GM12878 (cell line): ENCODE data around the gene ADM2. TPM values are rescaled to one million over a fixed set of nuclear protein-coding genes. Genes with fewer than 3 reads are reported as not detected.

ENCODE experiments used
- ATAC-seq: fragments of 200-7000 bp; cut with Tn5 transposase; 3 replicates; pipeline ENCODE4 v1.9.1; 2020; ENCODE audit warnings: mild to moderate bottlenecking, moderate library complexity
- BruUV-seq: library from RNA; stranded (reverse); fragments of 400-500 nt; replicated peaks from 2 replicates; lab custom pipeline; 2021; lab: Mats Ljungman, UMichigan
- CTCF ChIA-PET: fragments of 300-600 bp; sonication (Branson Sonifier 250); formaldehyde crosslinking; extraction: SDS; loops from one replicate; lab custom pipeline; 2021; ENCODE audit warnings: inconsistent platforms; lab: Yijun Ruan, JAX
- POLR2A ChIA-PET: fragments of 350-600 bp; formaldehyde crosslinking; extraction: SDS; loops from one replicate; lab custom pipeline; 2021; ENCODE audit warnings: inconsistent platforms; lab: Charles Lee
- RAD21 ChIA-PET: fragments of 300-600 bp; sonication (Branson Sonifier 250); formaldehyde crosslinking; loops from one replicate; lab custom pipeline; 2023; ENCODE audit warnings: antibody characterized with exemption; ENCODE audit not compliant: unreplicated experiment; lab: Charles Lee
- SMC1A ChIA-PET: fragments of 300-600 bp; sonication (Branson Sonifier 250); formaldehyde crosslinking; loops from one replicate; lab custom pipeline; 2023; ENCODE audit not compliant: unreplicated experiment, uncharacterized antibody; lab: Charles Lee
- DNase-seq: peaks from one replicate; pipeline ENCODE4 v3.0.0-alpha.2; 2011; ENCODE audit warnings: low read depth, low spot score
- FAIRE-seq: peaks from 3 replicates; lab custom pipeline; 2011; peaks lifted over from hg19 to GRCh38; lab: Jason Lieb, UNC
- H2AFZ ChIP-seq: 2 replicates; pipeline ENCODE4 v1.6.0; 2011; ENCODE audit warnings: low read depth, low read length, control low read depth; ENCODE audit not compliant: control insufficient read depth
- H3K27ac ChIP-seq: 2 replicates; pipeline ENCODE4 v1.5.1; 2011; ENCODE audit warnings: control low read depth; ENCODE audit not compliant: control insufficient read depth, insufficient read depth
- H3K27me3 ChIP-seq, 2 experiments: replicated peaks in 1 of 2; 2 replicates each; pipeline versions ENCODE4 v1.6.0 to v1.6.1; 2011; ENCODE audit warnings: low read length in 1 of 2; ENCODE audit not compliant: control insufficient read depth in 2 of 2, insufficient read depth in 2 of 2
- H3K36me3 ChIP-seq, 2 experiments: 2 replicates each; pipeline ENCODE4 v1.5.1; 2011; ENCODE audit warnings: low read length in 1 of 2; ENCODE audit not compliant: control insufficient read depth in 2 of 2, insufficient read depth in 2 of 2
- H3K4me1 ChIP-seq: 2 replicates; pipeline ENCODE4 v1.6.1; 2011; ENCODE audit warnings: mild to moderate bottlenecking, low read length, moderate library complexity, mixed read lengths; ENCODE audit not compliant: control insufficient read depth, insufficient read depth
- H3K4me2 ChIP-seq: 2 replicates; pipeline ENCODE4 v1.6.0; 2011; ENCODE audit warnings: control low read depth; ENCODE audit not compliant: control insufficient read depth, insufficient read depth
- H3K4me3 ChIP-seq: fragments of 200-600 bp; sonication (generic); 2 replicates; pipeline ENCODE4 v1.5.1; 2016
- H3K79me2 ChIP-seq: 2 replicates; pipeline ENCODE4 v1.6.0; 2011; ENCODE audit warnings: low read length; ENCODE audit not compliant: control insufficient read depth, insufficient read depth
- H3K9ac ChIP-seq: 2 replicates; pipeline ENCODE4 v1.8.0; 2011; ENCODE audit warnings: low read length, control low read depth, mixed read lengths; ENCODE audit not compliant: control insufficient read depth, insufficient read depth
- H3K9me3 ChIP-seq: replicated peaks from 3 replicates; pipeline ENCODE4 v1.5.1; 2011; ENCODE audit warnings: mild to moderate bottlenecking, low read length; ENCODE audit not compliant: control insufficient read depth, insufficient read depth
- H4K20me1 ChIP-seq: 2 replicates; pipeline ENCODE4 v1.6.0; 2011; ENCODE audit not compliant: control insufficient read depth, insufficient read depth
- BMI1 ChIP-seq: fragments of 450-650 bp; IDR thresholded peaks from 2 replicates; pipeline ENCODE4 v1.6.1; 2016; ENCODE audit warnings: mild to moderate bottlenecking, moderate library complexity, borderline replicate concordance
- FOS ChIP-seq: IDR thresholded peaks from 3 replicates; pipeline ENCODE4 v1.6.1; 2011; ENCODE audit warnings: borderline replicate concordance; ENCODE audit not compliant: insufficient read length; ENCODE audit errors: extremely low read depth
- HDGF ChIP-seq: fragments of 450-650 bp; IDR thresholded peaks from 2 replicates; pipeline ENCODE4 v1.6.1; 2016; ENCODE audit warnings: antibody characterized with exemption
- MEF2A ChIP-seq: IDR thresholded peaks from 2 replicates; pipeline ENCODE4 v1.6.1; 2011; ENCODE audit warnings: low read depth, mild to moderate bottlenecking, low read length, moderate library complexity; ENCODE audit not compliant: insufficient read depth
- POLR2AphosphoS5 ChIP-seq: IDR thresholded peaks from 2 replicates; pipeline ENCODE4 v1.6.1; 2011; ENCODE audit warnings: mild to moderate bottlenecking, low read length, inconsistent platforms
- RB1 ChIP-seq: fragments of 450-650 bp; formaldehyde crosslinking; IDR thresholded peaks from 2 replicates; pipeline ENCODE4 v1.6.1; 2017; ENCODE audit warnings: mild to moderate bottlenecking, borderline replicate concordance
- STAT1 ChIP-seq: fragments of 450-650 bp; conservative IDR thresholded peaks from 2 replicates; pipeline ENCODE4 v1.6.1; 2014; ENCODE audit warnings: antibody characterized with exemption, mild to moderate bottlenecking
- YBX1 ChIP-seq: fragments of 450-650 bp; IDR thresholded peaks from 2 replicates; pipeline ENCODE4 v1.6.1; 2016; ENCODE audit warnings: antibody characterized with exemption
- ZZZ3 ChIP-seq: IDR thresholded peaks from 2 replicates; pipeline ENCODE4 v1.6.1; 2011; ENCODE audit warnings: low read depth; ENCODE audit not compliant: control insufficient read depth, insufficient read length
- WGBS: methylation state at CpG from one replicate; pipeline ENCODE4 v1.1.6; 2016; ENCODE audit warnings: low lambda C conversion rate; ENCODE audit not compliant: insufficient replicate concordance, insufficient coverage; ENCODE audit errors: missing lambda C conversion rate; 5-methylcytosine and 5-hydroxymethylcytosine counted together
- in situ Hi-C: fragments of 300-500 bp; cut with MboI; formaldehyde crosslinking; loops from 9 replicates; pipeline ENCODE4 v1.14.3; 2018; ENCODE audit warnings: mixed read lengths
- intact Hi-C: fragments of 100-400 bp; cut with micrococcal nuclease; formaldehyde crosslinking; loops from one replicate; pipeline ENCODE4 v1.14.2; 2022; ENCODE audit not compliant: unreplicated experiment
- polyA plus RNA-seq, 11 experiments: library from polyadenylated mRNA; depleted of rRNA in 4 of 11; unstranded in 6 of 11; stranded (reverse) in 5 of 11; fragments of >200 nt; fragmentation: Nextera tagmentation in 4 of 11; fragmentation: Illumina TruSeq in 1 of 11; extraction: Ambion mirVana in 4 of 11; extraction: Trizol in 1 of 11; gene quantifications; 1 replicate in 1 of 11; 2 replicates in 10 of 11; pipeline versions ENCODE4 v1.2.1 to v1.2.3, GENCODE V29; 2011 to 2016; ENCODE audit warnings: inconsistent platforms in 2 of 11, missing spikeins in 2 of 11, low read depth in 1 of 11
- total RNA-seq, 4 experiments: library from RNA; depleted of rRNA in 3 of 4; stranded (reverse); fragments of >200 nt in 3 of 4; fragmentation: Illumina TruSeq in 1 of 4; extraction: Trizol in 1 of 4; gene quantifications; 2 replicates each; pipeline versions ENCODE4 v1.2.1 to v1.2.3, GENCODE V29; 2013 to 2021
- TF ChIP-seq, protein P1 (sequence below), 3 experiments: IDR thresholded peaks in 2 of 3; conservative IDR thresholded peaks in 1 of 3; 2 replicates each; pipeline ENCODE4 v1.5.1; 2011; ENCODE audit warnings: low read depth in 3 of 3, low read length in 3 of 3, mild to moderate bottlenecking in 3 of 3, control low read depth in 2 of 3, moderate library complexity in 2 of 3, inconsistent platforms in 1 of 3, mixed read lengths in 1 of 3; ENCODE audit not compliant: control insufficient read depth in 2 of 3, insufficient read depth in 1 of 3; ENCODE audit errors: extremely low read depth in 1 of 3
- TF ChIP-seq, protein P2 (sequence below): IDR thresholded peaks from 2 replicates; pipeline ENCODE4 v1.6.1; 2012; ENCODE audit warnings: improper control_type of control experiment, low read depth, low read length; ENCODE audit not compliant: insufficient replicate concordance
- TF ChIP-seq, protein P3 (sequence below): IDR thresholded peaks from 2 replicates; pipeline ENCODE4 v1.6.1; 2012; ENCODE audit warnings: low read depth, low read length, improper control_type of control experiment

The ADM2 gene
- total and polyA plus RNA-seq, 10 of the 15 experiments (the other 5 are each of a cell fraction or from before 2014, with no cell fraction given) = 0.02 to 0.33 (median 0.12) TPM; not detected in 2

DNA sequence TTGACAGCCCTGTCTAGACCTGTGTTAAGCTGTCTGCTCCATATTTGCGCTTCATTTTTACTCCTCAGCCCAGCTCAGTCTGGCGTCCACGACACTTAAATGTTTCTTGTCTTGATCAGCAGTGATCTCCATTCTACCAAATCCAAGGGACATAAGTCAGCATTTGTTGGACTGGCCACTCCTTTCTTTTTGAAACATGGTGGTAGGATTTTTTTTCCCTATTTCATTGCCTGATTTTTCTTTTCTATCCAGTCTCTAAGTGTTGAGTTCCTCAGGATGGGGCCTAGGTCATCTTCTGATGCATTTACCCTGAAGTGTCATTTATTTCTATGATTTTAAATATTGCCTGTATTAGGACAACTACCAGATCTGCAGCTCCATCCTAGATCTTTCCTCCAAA, 27.6 kb downstream of the ADM2 start:
- Histone ChIP-seq H3K9ac (peak overlapping the region; percentile 70), H3K27me3 (no peaks in the 10 kb centered on the region), H3K4me1 (peaks cover 9% of the 10 kb centered on the region), H2AFZ (no peak overlapping the region), H3K36me3 (peaks cover 4 to 6% of the 10 kb centered on the region in 2 experiments; a peak in 3 of 4 replicates), H3K4me3 (peak overlapping the region; percentile 85), H3K4me2 (peak overlapping the region; percentile 64), H3K79me2 (peaks cover 50% of the 10 kb centered on the region), H3K27ac (peak overlapping the region; percentile 90), H4K20me1 (no peaks in the 10 kb centered on the region), H3K9me3 (no peaks in the 10 kb centered on the region)
- no peak for DNase-seq
- WGBS = 0% methylated on average over 3 of the region's 3 CpGs
- ChIA-PET CTCF (interaction anchor here (0.7 to 3.6 kb wide), 8 partner anchors 11 to 112 kb away, joined by 3 to 38 read pairs (median 10); partner anchors contain the start of genes SCO2 and SYCE3), SMC1A (interaction anchor here (0.8 to 2.8 kb wide), 7 partner anchors 14 to 112 kb away, joined by 3 to 18 read pairs (median 5); partner anchors contain the start of gene SCO2), RAD21 (interaction anchor here (1.2 to 3.1 kb wide), 4 partner anchors 15 to 257 kb away, joined by 3 to 64 read pairs (median 9); partner anchors contain the start of genes HDAC10, SCO2 and TYMP), POLR2A (interaction anchor here (0.6 to 7.2 kb wide), 8 partner anchors 16 to 258 kb away, joined by 3 to 84 read pairs (median 6); partner anchors contain the start of genes HDAC10, SCO2 and SYCE3)
- TSS peak; percentile 83 for BruUV-seq
- in situ Hi-C loops (no loop called here), intact Hi-C loops (no loop called here)
- ATAC-seq = peak; percentile 3
- TF ChIP-seq RB1 = no peak
- no peak for TF ChIP-seq YBX1
- no peak for TF ChIP-seq MEF2A
- TF ChIP-seq, protein P1, sequence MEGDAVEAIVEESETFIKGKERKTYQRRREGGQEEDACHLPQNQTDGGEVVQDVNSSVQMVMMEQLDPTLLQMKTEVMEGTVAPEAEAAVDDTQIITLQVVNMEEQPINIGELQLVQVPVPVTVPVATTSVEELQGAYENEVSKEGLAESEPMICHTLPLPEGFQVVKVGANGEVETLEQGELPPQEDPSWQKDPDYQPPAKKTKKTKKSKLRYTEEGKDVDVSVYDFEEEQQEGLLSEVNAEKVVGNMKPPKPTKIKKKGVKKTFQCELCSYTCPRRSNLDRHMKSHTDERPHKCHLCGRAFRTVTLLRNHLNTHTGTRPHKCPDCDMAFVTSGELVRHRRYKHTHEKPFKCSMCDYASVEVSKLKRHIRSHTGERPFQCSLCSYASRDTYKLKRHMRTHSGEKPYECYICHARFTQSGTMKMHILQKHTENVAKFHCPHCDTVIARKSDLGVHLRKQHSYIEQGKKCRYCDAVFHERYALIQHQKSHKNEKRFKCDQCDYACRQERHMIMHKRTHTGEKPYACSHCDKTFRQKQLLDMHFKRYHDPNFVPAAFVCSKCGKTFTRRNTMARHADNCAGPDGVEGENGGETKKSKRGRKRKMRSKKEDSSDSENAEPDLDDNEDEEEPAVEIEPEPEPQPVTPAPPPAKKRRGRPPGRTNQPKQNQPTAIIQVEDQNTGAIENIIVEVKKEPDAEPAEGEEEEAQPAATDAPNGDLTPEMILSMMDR (IDR thresholded peaks at IDR 0.05 in 2 of 3, conservative IDR thresholded peaks at IDR 0.05 in 1 of 3; ENCODE audit: control insufficient read depth in 2 of 3, extremely low read depth in 1 of 3, insufficient read depth in 1 of 3, low read depth in 3 of 3, low read length in 3 of 3) = no peak
- no peak for TF ChIP-seq POLR2AphosphoS5
- no peak for TF ChIP-seq STAT1
- no peak for TF ChIP-seq ZZZ3
- TF ChIP-seq HDGF = no peak
- TF ChIP-seq BMI1 = no peak
- TF ChIP-seq, protein P2, sequence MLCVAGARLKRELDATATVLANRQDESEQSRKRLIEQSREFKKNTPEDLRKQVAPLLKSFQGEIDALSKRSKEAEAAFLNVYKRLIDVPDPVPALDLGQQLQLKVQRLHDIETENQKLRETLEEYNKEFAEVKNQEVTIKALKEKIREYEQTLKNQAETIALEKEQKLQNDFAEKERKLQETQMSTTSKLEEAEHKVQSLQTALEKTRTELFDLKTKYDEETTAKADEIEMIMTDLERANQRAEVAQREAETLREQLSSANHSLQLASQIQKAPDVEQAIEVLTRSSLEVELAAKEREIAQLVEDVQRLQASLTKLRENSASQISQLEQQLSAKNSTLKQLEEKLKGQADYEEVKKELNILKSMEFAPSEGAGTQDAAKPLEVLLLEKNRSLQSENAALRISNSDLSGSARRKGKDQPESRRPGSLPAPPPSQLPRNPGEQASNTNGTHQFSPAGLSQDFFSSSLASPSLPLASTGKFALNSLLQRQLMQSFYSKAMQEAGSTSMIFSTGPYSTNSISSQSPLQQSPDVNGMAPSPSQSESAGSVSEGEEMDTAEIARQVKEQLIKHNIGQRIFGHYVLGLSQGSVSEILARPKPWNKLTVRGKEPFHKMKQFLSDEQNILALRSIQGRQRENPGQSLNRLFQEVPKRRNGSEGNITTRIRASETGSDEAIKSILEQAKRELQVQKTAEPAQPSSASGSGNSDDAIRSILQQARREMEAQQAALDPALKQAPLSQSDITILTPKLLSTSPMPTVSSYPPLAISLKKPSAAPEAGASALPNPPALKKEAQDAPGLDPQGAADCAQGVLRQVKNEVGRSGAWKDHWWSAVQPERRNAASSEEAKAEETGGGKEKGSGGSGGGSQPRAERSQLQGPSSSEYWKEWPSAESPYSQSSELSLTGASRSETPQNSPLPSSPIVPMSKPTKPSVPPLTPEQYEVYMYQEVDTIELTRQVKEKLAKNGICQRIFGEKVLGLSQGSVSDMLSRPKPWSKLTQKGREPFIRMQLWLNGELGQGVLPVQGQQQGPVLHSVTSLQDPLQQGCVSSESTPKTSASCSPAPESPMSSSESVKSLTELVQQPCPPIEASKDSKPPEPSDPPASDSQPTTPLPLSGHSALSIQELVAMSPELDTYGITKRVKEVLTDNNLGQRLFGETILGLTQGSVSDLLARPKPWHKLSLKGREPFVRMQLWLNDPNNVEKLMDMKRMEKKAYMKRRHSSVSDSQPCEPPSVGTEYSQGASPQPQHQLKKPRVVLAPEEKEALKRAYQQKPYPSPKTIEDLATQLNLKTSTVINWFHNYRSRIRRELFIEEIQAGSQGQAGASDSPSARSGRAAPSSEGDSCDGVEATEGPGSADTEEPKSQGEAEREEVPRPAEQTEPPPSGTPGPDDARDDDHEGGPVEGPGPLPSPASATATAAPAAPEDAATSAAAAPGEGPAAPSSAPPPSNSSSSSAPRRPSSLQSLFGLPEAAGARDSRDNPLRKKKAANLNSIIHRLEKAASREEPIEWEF = no peak
- TF ChIP-seq, protein P3, sequence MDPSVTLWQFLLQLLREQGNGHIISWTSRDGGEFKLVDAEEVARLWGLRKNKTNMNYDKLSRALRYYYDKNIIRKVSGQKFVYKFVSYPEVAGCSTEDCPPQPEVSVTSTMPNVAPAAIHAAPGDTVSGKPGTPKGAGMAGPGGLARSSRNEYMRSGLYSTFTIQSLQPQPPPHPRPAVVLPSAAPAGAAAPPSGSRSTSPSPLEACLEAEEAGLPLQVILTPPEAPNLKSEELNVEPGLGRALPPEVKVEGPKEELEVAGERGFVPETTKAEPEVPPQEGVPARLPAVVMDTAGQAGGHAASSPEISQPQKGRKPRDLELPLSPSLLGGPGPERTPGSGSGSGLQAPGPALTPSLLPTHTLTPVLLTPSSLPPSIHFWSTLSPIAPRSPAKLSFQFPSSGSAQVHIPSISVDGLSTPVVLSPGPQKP = no peak
- TF ChIP-seq FOS = no peak
- FAIRE-seq = peak; percentile 47
